Epithelial cell of proximal tubule (primary cell): Measurements from ENCODE around the gene SUPT20HL2. TPM values are rescaled to one million over a fixed set of nuclear protein-coding genes. Genes with fewer than 3 reads are reported as not detected.
"Not testable (repeated sequence)": the region's sequence is repeated elsewhere in the genome, so short reads cannot be mapped to it uniquely, and the experiment has no call there.

Experiments
- DNase-seq: peaks from one replicate; pipeline ENCODE4 v3.0.0-alpha.2; 2011; ENCODE audit warnings: low read depth
- H3K4me3 ChIP-seq: 2 replicates; pipeline ENCODE4 v1.5.1; 2011; ENCODE audit warnings: low read depth, mild to moderate bottlenecking, low read length
- total RNA-seq: library from RNA; depleted of rRNA; stranded (reverse); fragments of >200 nt; gene quantifications from 2 replicates; pipeline ENCODE4 v1.2.3, GENCODE V29; 2015
- TF ChIP-seq, protein P1 (sequence below): conservative IDR thresholded peaks from 2 replicates; pipeline ENCODE4 v1.5.1; 2012; ENCODE audit warnings: low read depth, mild to moderate bottlenecking, low read length

SUPT20HL2 gene
- total RNA-seq, 1 donor from 2014 or later, result not detected

DNA sequence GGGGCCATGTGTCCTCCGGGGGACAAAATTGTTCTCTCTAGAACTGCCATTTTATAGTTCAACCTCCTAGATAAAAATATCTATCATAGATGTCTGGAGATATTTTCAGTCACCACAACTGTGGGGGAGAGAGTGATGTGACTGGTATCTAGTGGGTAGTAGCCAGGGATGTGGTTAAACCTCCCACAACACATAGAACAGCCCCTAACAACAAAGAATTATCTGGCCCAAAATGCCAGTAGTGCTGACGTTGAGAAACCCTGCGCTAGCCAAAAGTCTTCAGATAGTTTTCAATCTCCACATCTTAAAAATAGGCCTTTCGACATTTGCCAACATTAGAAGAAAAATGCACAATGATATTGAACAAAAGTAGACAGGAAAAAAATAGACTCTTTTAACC, 19.0 kb upstream of the SUPT20HL2 start:
- no peak for DNase-seq
- no peak overlapping the region for H3K4me3 ChIP-seq
- TF ChIP-seq, protein P1, sequence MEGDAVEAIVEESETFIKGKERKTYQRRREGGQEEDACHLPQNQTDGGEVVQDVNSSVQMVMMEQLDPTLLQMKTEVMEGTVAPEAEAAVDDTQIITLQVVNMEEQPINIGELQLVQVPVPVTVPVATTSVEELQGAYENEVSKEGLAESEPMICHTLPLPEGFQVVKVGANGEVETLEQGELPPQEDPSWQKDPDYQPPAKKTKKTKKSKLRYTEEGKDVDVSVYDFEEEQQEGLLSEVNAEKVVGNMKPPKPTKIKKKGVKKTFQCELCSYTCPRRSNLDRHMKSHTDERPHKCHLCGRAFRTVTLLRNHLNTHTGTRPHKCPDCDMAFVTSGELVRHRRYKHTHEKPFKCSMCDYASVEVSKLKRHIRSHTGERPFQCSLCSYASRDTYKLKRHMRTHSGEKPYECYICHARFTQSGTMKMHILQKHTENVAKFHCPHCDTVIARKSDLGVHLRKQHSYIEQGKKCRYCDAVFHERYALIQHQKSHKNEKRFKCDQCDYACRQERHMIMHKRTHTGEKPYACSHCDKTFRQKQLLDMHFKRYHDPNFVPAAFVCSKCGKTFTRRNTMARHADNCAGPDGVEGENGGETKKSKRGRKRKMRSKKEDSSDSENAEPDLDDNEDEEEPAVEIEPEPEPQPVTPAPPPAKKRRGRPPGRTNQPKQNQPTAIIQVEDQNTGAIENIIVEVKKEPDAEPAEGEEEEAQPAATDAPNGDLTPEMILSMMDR, result no peak

DNA sequence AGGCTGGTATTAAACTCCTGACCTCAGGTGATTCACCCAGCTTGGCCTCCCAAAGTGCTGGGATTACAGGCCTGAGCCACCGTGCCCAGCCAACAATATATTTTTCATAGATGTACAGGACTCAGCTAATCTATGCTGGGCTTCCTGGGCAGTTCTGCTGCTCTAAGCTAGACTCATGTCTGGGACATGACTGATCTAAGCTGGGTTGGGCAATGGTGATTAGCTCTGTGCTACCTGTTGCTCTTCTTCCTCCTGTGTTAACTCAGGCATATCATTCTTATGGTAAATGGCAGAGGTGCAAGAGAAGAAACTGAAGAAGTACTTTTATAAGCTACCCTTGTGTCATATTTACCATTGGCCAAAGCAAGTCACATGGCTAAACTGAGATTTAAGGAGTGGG, 11.4 kb upstream of the SUPT20HL2 start:
- TF ChIP-seq, protein P1, result no peak
- H3K4me3 ChIP-seq, result no peak overlapping the region
- DNase-seq, result no peak

DNA sequence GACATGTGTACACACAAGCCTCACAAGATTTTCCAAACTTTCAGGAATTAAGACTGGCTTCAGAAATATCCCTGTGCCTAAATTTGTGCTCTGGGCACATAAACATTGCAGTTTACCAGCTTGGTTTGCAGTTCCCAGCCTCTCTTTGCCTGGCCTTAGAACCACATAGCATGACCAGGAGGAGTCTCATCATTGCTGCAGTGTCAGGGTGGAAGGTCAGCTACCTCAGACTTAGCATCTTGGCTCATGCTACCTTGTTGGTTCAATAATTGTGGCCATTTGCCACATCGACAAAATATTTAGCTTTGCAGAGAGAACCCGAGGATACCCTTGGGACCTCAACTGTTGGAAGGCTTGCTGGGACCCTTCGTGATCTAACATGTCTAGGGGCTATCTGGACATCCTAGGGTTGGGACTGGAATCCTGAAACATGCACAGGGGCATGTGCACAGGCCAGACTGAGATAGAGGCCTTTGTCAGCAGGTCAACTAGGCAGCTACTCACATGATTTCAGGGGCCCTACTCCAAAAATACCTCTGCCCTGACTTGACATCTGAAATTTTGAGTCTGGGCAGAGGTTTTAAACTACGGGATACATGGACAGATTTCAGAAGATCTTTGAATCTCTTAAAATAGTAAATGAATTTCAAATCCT, 8.0 kb upstream of the SUPT20HL2 start:
- DNase-seq, result no peak
- H3K4me3 ChIP-seq, result no peak overlapping the region
- TF ChIP-seq, protein P1, result no peak

DNA sequence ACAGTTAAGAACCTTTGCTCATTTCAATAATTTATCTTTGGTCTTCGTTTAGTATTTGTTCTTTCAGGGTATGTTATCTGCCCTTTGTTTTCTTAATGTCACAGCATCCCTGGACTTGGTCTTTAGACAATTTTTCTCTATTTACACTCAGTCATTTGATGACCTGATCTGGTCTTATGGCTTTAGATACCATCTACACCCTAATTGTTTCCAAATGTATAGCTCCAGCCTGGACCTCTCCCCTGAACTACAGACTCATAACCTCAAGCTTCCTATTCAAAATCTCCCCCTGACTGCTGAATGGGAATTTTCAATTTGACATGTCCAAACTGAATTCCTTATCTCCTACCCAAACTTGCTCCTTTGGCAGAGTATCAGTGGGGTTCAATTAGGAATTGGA, 3.7 kb upstream of the SUPT20HL2 start:
- TF ChIP-seq, protein P1, result no peak
- no peak for DNase-seq
- H3K4me3 ChIP-seq, result no peak overlapping the region

DNA sequence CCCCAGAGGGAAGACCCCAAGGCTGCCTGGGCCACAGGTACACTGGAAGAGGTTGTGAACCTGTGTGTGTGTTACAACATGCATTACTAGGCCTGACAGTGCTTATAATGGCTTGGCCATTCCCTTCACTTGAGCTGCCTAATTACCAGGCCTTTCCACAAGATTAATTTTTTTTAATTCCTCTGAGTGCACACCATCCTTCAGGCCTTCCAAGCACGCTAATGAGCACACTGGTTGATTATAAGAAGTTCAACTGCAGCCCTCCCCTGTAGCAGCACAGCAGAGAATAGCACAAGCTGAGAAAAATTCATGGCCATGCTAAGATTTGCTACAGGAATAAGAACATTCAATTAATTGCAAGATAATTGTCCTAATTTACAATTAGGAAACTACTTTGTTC, 2.2 kb upstream of the SUPT20HL2 start:
- no peak overlapping the region for H3K4me3 ChIP-seq
- no peak for DNase-seq
- TF ChIP-seq, protein P1, result no peak

DNA sequence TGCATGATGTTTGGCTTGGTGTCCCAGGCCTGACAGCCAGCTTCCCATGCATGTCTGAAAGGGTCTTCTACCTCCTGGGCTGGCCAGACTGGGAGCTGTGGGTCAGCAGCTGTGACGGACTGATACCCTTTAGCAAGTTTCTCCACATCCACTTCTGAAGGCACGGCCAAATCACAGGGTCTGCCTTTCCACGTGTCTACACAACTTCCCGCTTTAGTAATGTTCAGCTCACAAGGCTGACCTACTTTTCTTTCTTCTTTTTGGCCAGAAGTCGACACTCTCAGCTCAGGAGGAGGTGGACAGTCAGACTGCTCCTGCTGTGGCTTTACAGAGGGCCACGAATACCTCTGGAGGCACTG, 1.6 kb downstream of the SUPT20HL2 start:
- not testable (repeated sequence) for DNase-seq, H3K4me3 ChIP-seq

DNA sequence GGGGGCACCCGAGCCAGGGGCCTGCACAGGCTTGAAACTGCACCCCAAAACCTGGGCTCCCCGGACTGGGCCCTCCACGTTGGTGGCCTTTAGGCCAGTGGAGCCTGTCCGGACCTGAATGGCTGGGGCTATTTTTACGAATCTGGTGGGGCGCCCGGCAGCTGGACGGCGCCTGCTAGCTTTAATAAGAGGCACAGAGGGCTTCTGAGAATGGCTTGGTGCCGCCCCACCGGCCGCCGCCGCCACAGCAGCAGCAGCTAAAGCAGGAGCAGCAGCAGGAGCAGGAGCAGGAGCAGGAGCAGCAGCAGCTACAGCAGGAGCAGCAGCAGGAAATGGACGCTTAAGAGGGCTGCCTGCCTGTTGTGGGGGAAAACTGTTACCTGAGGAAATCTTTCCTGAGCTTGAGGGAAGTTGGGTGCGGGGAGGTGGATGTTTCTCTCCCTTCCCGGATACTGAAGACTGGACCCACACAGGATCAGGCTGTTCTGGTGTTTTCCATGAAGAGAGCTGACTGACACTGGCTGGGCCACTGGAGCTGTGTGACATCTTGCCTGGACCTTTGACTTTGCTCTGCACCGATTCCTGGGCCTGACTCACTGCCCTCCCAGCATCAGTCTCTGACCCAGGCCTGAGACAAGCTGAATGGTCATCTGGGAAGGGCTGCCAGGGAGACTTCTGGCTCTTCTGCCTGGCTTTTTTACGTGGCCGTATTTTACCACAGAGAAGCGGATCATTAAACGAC, 2.2 kb downstream of the SUPT20HL2 start:
- DNase-seq, H3K4me3 ChIP-seq: not testable (repeated sequence)

DNA sequence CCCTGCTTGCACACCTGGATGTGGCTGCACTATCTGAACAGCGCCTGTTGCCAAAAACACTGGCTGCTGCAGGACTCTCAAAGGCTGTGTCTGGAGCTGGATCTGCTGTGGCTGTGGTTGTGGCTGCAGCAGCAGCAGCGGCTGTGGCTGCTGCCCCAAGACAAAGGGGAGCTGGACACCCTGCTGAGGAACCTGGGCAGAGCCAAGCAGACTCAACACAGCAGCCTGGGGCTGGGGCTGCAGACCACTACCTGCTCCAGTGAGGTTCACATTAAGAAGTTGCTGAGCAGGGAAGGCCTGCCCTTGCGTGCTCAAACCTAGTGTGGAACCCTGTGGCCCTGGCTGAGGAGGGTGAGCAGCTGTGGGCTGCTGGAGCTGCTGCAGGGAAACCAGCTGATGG, 3.0 kb downstream of the SUPT20HL2 start:
- not testable (repeated sequence) for H3K4me3 ChIP-seq, DNase-seq

DNA sequence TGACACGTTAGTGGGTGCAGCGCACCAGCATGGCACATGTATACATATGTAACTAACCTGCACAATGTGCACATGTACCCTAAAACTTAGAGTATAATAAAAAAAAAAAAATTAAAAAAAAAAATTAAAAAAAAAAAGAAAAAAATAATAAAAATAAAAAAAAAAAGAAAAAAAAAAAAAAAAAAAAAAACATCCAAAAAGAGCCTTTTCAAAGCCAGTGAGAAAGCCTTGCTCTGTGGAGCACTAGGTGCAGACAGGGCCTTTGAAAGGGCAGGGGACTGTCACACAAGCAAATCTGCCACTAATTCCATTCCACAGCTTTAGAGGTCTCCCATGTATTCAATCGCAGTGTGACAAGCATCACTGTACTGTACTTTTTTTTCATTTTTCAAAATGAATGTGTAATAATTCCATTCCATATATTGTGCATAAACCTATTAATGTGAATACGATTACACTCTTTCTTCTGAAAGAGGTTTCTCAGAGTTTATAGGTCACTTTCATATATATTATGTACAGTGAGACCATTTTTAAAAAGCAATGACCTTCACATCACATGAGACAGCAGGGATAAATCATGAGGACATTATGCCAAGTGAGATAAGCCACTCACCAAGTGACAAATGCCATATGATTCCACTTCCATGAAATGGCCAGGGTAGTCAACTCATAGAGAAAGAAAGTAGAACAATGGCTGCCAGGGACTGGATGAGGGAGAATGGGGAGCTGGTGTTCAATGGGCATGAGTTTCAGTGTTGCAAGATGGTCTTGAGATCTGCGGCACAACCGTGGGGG, 4.1 kb downstream of the SUPT20HL2 start:
- DNase-seq, H3K4me3 ChIP-seq: not testable (repeated sequence)

DNA sequence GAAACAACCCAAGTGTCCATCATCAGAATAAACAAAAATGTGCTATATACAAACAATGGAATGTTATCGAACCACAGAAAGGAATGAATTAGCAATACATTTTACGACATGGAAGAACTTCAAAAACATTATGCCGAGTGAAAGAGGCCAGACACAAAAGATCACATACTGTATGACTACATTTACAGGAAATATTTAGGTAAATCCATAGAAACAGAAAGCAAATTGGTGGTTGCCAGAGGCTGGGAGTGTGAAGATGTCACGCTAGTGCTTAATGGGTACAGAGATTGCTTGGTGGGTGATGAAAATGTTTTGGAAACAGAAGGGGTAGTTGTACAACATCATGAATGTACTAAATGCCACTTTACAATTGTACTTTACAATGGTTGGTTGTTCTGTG, 5.1 kb downstream of the SUPT20HL2 start:
- not testable (repeated sequence) for DNase-seq, H3K4me3 ChIP-seq
